ENCODE results near the gene TSPAN18.

DNA sequence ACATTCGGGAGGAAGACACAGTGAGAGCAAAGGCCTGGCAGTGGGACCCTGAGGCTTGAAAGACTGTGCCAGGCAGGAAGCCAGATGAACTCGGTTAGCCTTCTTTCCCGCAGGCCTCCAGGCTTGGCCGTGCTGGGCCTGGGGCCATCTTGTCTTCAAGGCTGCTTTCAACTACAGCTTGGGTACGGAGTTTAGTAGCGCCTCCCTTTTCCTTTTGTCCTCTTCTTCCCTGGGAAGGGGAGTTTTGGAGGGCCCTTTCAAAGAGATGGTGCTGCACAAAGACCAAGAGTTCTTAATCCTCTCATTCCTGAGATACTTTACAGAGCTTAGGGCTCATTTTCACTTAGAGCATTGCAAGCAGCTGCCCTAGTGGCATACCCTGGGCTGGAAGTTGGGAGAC, 136.5 kb downstream of the TSPAN18 start:
- TF ChIP-seq, protein P1, sequence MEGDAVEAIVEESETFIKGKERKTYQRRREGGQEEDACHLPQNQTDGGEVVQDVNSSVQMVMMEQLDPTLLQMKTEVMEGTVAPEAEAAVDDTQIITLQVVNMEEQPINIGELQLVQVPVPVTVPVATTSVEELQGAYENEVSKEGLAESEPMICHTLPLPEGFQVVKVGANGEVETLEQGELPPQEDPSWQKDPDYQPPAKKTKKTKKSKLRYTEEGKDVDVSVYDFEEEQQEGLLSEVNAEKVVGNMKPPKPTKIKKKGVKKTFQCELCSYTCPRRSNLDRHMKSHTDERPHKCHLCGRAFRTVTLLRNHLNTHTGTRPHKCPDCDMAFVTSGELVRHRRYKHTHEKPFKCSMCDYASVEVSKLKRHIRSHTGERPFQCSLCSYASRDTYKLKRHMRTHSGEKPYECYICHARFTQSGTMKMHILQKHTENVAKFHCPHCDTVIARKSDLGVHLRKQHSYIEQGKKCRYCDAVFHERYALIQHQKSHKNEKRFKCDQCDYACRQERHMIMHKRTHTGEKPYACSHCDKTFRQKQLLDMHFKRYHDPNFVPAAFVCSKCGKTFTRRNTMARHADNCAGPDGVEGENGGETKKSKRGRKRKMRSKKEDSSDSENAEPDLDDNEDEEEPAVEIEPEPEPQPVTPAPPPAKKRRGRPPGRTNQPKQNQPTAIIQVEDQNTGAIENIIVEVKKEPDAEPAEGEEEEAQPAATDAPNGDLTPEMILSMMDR (IDR thresholded peaks at IDR 0.05; ENCODE audit: control extremely low read depth in 1 of 3, insufficient read depth in 1 of 3, low read depth in 1 of 3, low read length in 3 of 3), result no peak
- TF ChIP-seq GABPA (IDR thresholded peaks at IDR 0.05; ENCODE audit: borderline replicate concordance, insufficient read depth, low read length), result no peak
- no peak for TF ChIP-seq CHD2 (IDR thresholded peaks at IDR 0.05; ENCODE audit: low read length)
- no peak for TF ChIP-seq POLR2AphosphoS5 (IDR thresholded peaks at IDR 0.05; ENCODE audit: low read depth, low read length)
- peak; percentile 77; the same call in 1 of the 2 replicates for TF ChIP-seq YY1 (IDR thresholded peaks at IDR 0.05; ENCODE audit: low read depth, low read length)
- no peak for TF ChIP-seq EP300 (IDR thresholded peaks at IDR 0.05; ENCODE audit: borderline replicate concordance in 1 of 2, low read depth in 2 of 2, low read length in 2 of 2)
- TF ChIP-seq POLR2A (IDR thresholded peaks at IDR 0.05; ENCODE audit: control extremely low read depth in 1 of 2, low read depth in 2 of 2, low read length in 2 of 2), result no peak
- TF ChIP-seq JUND (IDR thresholded peaks at IDR 0.05; ENCODE audit: low read length), result no peak
- no peak for TF ChIP-seq HDAC2 (IDR thresholded peaks at IDR 0.05; ENCODE audit: borderline replicate concordance in 1 of 2, low read depth in 2 of 2, low read length in 2 of 2)
- no peak for TF ChIP-seq SP1 (IDR thresholded peaks at IDR 0.05; ENCODE audit: low read depth, low read length)
- TF ChIP-seq EZH2 (IDR thresholded peaks at IDR 0.05; ENCODE audit: low read depth, low read length, severe bottlenecking), result no peak
